GM10266 (cell line): ENCODE results near the gene CTSL.
"Not testable (repeated sequence)": the region's sequence is repeated elsewhere in the genome, so short reads cannot be mapped to it uniquely, and the experiment has no call there.

Experiments
- DNase-seq: peaks from one replicate; pipeline ENCODE4 v3.0.0; 2012; ENCODE audit errors: extremely low spot score
- TF ChIP-seq, protein P1 (sequence below): IDR thresholded peaks from 2 replicates; pipeline ENCODE4 v1.5.1; 2012; ENCODE audit warnings: mild to moderate bottlenecking, low read depth; ENCODE audit not compliant: control insufficient read depth, insufficient read depth; ENCODE audit errors: missing control alignments

CTSL gene

DNA sequence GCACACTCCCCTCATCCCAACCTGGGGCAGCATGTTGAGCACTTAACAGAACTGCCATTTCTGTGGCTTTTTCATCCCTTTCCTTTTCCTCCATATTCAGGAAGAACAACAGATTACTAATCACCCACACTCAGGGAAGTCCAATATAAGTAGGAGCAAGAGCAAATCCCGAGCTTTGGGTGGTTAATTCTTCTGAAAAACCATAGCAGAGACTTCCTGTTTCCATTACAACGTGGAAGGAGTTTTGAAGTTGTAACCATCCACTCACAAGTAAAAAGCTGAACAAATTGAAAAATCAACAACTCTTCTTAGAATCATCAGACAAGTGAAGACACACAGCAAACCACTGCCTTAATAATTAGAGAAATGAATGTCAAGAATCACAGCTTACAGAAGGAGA, 8.2 kb downstream of the CTSL start:
- TF ChIP-seq, protein P1, sequence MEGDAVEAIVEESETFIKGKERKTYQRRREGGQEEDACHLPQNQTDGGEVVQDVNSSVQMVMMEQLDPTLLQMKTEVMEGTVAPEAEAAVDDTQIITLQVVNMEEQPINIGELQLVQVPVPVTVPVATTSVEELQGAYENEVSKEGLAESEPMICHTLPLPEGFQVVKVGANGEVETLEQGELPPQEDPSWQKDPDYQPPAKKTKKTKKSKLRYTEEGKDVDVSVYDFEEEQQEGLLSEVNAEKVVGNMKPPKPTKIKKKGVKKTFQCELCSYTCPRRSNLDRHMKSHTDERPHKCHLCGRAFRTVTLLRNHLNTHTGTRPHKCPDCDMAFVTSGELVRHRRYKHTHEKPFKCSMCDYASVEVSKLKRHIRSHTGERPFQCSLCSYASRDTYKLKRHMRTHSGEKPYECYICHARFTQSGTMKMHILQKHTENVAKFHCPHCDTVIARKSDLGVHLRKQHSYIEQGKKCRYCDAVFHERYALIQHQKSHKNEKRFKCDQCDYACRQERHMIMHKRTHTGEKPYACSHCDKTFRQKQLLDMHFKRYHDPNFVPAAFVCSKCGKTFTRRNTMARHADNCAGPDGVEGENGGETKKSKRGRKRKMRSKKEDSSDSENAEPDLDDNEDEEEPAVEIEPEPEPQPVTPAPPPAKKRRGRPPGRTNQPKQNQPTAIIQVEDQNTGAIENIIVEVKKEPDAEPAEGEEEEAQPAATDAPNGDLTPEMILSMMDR: no peak
- DNase-seq: no peak

DNA sequence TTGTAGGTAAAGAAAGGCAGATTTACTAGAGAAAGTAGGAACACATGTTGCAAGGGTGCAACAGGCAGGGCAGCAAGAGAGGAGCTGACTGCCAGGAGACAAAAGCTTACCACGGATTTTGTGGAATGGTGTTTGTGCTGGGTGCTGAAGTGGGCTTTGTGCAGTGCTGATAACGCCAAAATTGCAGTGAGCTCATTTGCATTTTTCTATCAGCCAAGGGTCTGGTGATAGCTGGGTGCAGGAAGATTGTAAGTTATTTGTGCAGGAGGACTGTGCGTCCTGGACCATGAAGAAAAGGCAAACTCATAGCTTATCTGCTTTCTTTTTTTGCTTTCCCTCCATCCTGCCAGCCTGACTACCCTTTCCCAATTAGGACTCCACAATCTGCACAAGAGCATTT, 13.6 kb downstream of the CTSL start:
- no peak for DNase-seq
- TF ChIP-seq, protein P1: no peak

DNA sequence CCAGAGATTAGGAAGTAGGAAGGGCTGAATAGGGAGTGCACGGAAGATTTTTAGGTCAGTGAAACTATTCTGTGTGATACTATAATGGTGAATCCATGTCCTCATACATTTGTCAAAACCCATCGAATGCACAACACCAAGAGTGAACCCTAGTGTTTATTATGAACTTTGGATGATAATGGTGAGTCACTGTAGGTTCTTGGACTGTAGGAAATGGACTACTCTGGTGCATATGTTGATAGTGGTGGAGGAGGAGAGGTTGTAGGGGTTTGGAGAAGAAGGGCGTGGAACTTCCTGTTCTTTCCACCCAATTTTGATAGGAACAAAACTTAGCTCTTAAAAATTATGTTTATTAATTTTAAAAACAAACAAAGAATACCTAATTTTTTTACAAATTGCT, 14.3 kb downstream of the CTSL start:
- TF ChIP-seq, protein P1: no peak
- DNase-seq: no peak

DNA sequence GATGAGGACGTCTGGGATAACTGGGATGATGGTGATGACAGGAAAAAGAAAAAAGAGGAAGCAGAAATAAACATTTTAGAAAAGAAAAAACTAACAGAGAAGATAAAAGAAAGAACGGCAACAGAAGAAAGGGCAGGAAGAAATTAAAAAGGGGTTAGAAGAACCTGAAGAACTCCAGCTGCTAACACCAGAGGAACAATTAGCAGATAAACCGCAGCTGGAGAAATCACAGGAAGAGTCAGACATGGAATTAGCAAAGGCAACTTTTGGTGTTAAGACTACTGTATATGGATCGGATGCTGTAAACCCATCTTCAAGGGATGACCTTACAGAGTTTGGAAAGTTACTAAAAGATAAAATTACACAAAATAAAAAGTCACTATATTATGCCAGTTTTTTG, 15.4 kb downstream of the CTSL start:
- DNase-seq: no peak
- TF ChIP-seq, protein P1: no peak

DNA sequence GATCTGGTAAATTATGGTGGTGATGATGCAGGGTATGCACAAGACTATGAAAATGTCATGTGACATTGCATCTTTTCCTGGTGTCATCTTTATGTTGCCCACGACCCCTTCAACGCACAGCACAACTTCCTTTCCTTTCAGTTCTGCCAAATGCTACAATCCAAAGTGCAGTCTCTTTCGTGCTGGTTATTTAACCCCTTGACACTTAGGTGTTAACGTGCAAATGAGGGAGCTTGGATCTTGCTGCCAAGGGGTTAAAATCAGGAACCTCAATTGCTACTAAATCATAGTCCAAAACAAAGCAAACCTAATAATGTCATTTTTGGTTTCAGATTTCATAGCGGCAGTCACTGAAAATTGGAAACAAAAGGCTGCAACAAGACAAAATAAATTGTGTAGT, 16.0 kb downstream of the CTSL start:
- DNase-seq: no peak

DNA sequence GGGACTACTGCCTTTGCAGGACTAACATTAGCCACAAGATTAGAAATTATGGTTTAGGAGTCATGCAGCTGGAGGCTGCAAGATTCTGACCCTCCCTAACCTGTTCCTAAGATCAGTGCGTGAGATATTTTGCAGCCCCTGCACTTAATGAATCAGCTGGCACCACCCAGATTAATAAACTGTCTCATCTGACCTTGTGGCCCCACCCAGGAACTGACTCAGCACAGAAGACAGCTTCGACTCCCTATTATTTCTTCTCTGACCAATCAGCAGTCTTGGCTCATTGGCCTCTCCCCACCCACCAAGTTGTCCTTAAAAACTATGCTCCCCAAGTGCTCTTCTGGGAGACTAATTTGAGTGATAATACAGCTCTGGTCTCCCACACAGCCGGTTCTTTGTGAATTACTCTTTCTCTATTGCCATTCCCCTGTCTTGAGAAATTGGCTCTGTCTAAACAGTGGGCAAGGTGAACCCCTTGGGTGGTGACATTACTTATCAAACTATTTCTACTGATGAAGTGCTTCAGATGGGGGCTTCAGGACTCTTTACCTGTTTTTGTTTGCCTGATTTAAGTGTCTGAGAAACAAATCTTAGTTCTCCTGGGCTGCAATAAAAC, 17.0 kb downstream of the CTSL start:
- DNase-seq: no peak
- TF ChIP-seq, protein P1: no peak

More for the DNA sequence above, 16.0 kb downstream of the CTSL start:
- TF ChIP-seq, protein P1: no peak

DNA sequence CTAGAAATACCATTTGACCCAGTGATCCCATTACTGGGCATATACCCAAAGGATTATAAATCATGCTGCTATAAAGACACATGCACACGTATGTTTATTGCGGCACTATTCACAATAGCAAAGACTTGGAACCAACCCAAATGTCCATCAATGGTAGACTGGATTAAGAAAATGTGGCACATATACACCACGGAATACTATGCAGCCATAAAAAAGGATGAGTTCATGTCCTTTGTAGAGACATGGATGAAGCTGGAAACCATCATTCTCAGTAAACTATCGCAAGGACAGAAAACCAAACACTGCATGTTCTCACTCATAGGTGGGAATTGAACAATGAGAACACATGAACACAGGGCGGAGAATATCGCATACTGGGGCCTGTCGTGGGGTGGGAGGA, 18.3 kb downstream of the CTSL start:
- not testable (repeated sequence) for DNase-seq

DNA sequence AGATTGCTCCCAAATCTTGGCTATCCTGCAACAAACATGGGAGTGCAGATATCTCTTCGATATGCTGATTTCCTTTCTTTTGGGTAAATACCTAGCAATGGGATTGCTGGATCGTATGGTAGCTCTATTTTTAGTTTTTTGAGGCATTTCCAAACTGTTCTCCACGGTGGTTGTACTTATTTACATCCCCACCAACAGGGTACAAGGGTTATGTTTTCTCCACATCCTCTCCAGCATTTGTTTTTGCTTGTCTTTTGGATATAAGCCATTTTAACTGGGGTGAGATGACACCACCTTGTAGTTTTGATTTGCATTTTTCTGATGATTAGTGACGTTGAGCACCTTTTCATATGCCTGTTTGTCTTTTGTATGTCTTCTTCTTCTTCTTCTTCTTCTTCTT, 20.3 kb downstream of the CTSL start:
- TF ChIP-seq, protein P1: no peak
- DNase-seq: no peak
